Testis (tissue), 2 donors: ENCODE measurements around the gene POLR3H.

Source experiments
- POLR2A ChIP-seq: fragments of 450-650 bp; IDR thresholded peaks from one replicate; pipeline ENCODE4 v1.6.1; 2017; ENCODE audit warnings: antibody characterized with exemption, mild to moderate bottlenecking, moderate library complexity
- TF ChIP-seq, protein P1 (sequence below), 3 experiments: fragments of 450-650 bp in 2 of 3; fragments of 200-600 bp in 1 of 3; sonication (generic) in 1 of 3; IDR thresholded peaks; one replicate each; pipeline ENCODE4 v1.5.1; 2016 to 2019; ENCODE audit warnings: antibody characterized with exemption in 3 of 3, mild to moderate bottlenecking in 2 of 3, moderate library complexity in 1 of 3

DNA sequence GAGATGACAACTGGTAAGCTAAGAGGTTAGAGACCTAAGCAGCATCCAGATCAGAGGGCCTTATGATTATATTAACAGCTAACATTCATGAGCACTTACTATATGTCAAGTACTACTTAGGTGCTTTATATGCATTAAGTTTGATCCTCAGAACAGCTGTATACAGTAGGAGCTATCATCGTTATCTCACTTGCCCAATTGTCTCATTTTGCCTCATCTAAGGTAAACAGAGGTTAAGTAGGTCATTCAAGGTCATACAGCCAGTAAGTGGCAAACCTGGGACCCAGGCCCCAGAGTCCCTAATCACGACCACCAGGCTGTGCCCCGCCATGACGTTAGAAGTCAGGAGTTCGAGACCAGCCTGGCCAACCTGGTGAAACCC is 4.6 kb upstream of the POLR3H start:
- TF ChIP-seq, protein P1, sequence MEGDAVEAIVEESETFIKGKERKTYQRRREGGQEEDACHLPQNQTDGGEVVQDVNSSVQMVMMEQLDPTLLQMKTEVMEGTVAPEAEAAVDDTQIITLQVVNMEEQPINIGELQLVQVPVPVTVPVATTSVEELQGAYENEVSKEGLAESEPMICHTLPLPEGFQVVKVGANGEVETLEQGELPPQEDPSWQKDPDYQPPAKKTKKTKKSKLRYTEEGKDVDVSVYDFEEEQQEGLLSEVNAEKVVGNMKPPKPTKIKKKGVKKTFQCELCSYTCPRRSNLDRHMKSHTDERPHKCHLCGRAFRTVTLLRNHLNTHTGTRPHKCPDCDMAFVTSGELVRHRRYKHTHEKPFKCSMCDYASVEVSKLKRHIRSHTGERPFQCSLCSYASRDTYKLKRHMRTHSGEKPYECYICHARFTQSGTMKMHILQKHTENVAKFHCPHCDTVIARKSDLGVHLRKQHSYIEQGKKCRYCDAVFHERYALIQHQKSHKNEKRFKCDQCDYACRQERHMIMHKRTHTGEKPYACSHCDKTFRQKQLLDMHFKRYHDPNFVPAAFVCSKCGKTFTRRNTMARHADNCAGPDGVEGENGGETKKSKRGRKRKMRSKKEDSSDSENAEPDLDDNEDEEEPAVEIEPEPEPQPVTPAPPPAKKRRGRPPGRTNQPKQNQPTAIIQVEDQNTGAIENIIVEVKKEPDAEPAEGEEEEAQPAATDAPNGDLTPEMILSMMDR (IDR thresholded peaks at IDR 0.05) = no peak
- no peak for TF ChIP-seq POLR2A
